Neural cell (in vitro differentiated cells): ENCODE data around the gene MYOG. TPM values are rescaled to one million over a fixed set of nuclear protein-coding genes. Genes with fewer than 3 reads are reported as not detected.

Experiments used
- H2AFZ ChIP-seq: fragments of 200-600, 300-800 bp; sonication (generic), shearing (Covaris generic); 2 replicates; pipeline ENCODE4 v1.6.0; 2014; ENCODE audit warnings: low read depth, mild to moderate bottlenecking, antibody characterized with exemption, low read length, moderate library complexity
- H3F3A ChIP-seq: fragments of 200-600 bp; shearing (Covaris generic); 2 replicates; pipeline ENCODE4 v1.6.1; 2016; ENCODE audit warnings: mild to moderate bottlenecking, moderate library complexity, mixed read lengths, antibody characterized with exemption, low read length; ENCODE audit not compliant: insufficient read depth, poor library complexity, severe bottlenecking
- H3K27ac ChIP-seq: fragments of 200-600, 300-800 bp; sonication (generic), shearing (Covaris generic); 2 replicates; pipeline ENCODE4 v1.5.1; 2014; ENCODE audit warnings: mild to moderate bottlenecking, low read length, moderate library complexity
- H3K27me3 ChIP-seq: fragments of 300-800, 200-600 bp; sonication (generic), shearing (Covaris generic); 2 replicates; pipeline ENCODE4 v1.6.0; 2014; ENCODE audit warnings: mild to moderate bottlenecking, low read depth, low read length, moderate library complexity; ENCODE audit not compliant: insufficient read depth
- H3K36me3 ChIP-seq: fragments of 300-800, 200-600 bp; sonication (generic), shearing (Covaris generic); 2 replicates; pipeline ENCODE4 v1.5.1; 2014; ENCODE audit warnings: mild to moderate bottlenecking, antibody characterized with exemption, low read length, moderate library complexity; ENCODE audit not compliant: insufficient read depth
- H3K4me2 ChIP-seq: fragments of 300-800, 200-600 bp; sonication (generic), shearing (Covaris generic); 2 replicates; pipeline ENCODE4 v1.6.0; 2014; ENCODE audit warnings: mild to moderate bottlenecking, low read length
- H3K4me3 ChIP-seq: fragments of 300-800, 200-600 bp; sonication (generic), shearing (Covaris generic); 2 replicates; pipeline ENCODE4 v1.5.1; 2014; ENCODE audit warnings: mild to moderate bottlenecking, low read length, moderate library complexity
- H3K79me2 ChIP-seq: fragments of 200-600 bp; shearing (Covaris generic); replicated peaks from 2 replicates; pipeline ENCODE4 v1.6.0; 2014; ENCODE audit warnings: mild to moderate bottlenecking, low read length, moderate library complexity; ENCODE audit not compliant: insufficient read depth
- H3K9ac ChIP-seq: fragments of 300-800, 200-600 bp; sonication (generic), shearing (Covaris generic); 2 replicates; pipeline ENCODE4 v1.6.1; 2016; ENCODE audit warnings: mild to moderate bottlenecking, low read length, mixed read lengths
- H3K9me2 ChIP-seq: fragments of 200-600 bp; shearing (Covaris generic); 2 replicates; pipeline ENCODE4 v1.6.1; 2016; ENCODE audit warnings: mild to moderate bottlenecking, low read length, mixed read lengths; ENCODE audit not compliant: insufficient read depth
- H3K9me3 ChIP-seq: fragments of 200-600, 300-800 bp; sonication (generic), shearing (Covaris generic); 2 replicates; pipeline ENCODE4 v1.6.1; 2016; ENCODE audit warnings: mild to moderate bottlenecking, mixed run types, low read length, moderate library complexity, mixed read lengths
- H4K20me1 ChIP-seq: fragments of 200-600 bp; shearing (Covaris generic); 2 replicates; pipeline ENCODE4 v1.6.1; 2016; ENCODE audit warnings: mild to moderate bottlenecking, mixed run types; ENCODE audit not compliant: insufficient read depth
- CTCF ChIP-seq: fragments of 450-650 bp; IDR thresholded peaks from 2 replicates; pipeline ENCODE4 v1.5.1; 2014; ENCODE audit warnings: antibody characterized with exemption, mild to moderate bottlenecking, moderate library complexity; ENCODE audit not compliant: poor library complexity, severe bottlenecking
- EP300 ChIP-seq: fragments of 450-650 bp; conservative IDR thresholded peaks from 2 replicates; pipeline ENCODE4 v1.6.1; 2014; ENCODE audit warnings: antibody characterized with exemption, mild to moderate bottlenecking, moderate library complexity; ENCODE audit not compliant: poor library complexity, severe bottlenecking
- EZH2 ChIP-seq: fragments of 200-600, 300-800 bp; shearing (Covaris generic), sonication (generic); IDR thresholded peaks from 2 replicates; pipeline ENCODE4 v1.6.1; 2014; ENCODE audit warnings: antibody characterized with exemption, low read length, borderline replicate concordance, mild to moderate bottlenecking; ENCODE audit not compliant: insufficient read depth, poor library complexity, severe bottlenecking
- MXI1 ChIP-seq: fragments of 450-650 bp; conservative IDR thresholded peaks from 2 replicates; pipeline ENCODE4 v1.6.1; 2014; ENCODE audit warnings: antibody characterized with exemption, mild to moderate bottlenecking; ENCODE audit not compliant: poor library complexity, severe bottlenecking
- POLR2AphosphoS5 ChIP-seq: IDR thresholded peaks from 2 replicates; pipeline ENCODE4 v1.6.1; 2012
- RAD21 ChIP-seq: fragments of 450-650 bp; conservative IDR thresholded peaks from 2 replicates; pipeline ENCODE4 v1.6.1; 2014; ENCODE audit warnings: antibody characterized with exemption, mild to moderate bottlenecking, moderate library complexity
- REST ChIP-seq: IDR thresholded peaks from 2 replicates; pipeline ENCODE4 v1.6.1; 2012; ENCODE audit warnings: borderline replicate concordance
- SMC3 ChIP-seq: fragments of 450-650 bp; conservative IDR thresholded peaks from 2 replicates; pipeline ENCODE4 v1.6.1; 2014; ENCODE audit warnings: antibody characterized with exemption, mild to moderate bottlenecking, moderate library complexity; ENCODE audit not compliant: poor library complexity
- TAF1 ChIP-seq: IDR thresholded peaks from 2 replicates; pipeline ENCODE4 v1.6.1; 2012; ENCODE audit warnings: low read depth
- polyA plus RNA-seq: library from polyadenylated mRNA; depleted of rRNA; stranded (reverse); fragments of >200 nt; gene quantifications from 2 replicates; pipeline ENCODE4 v1.2.3, GENCODE V29; 2014

Gene MYOG
- polyA plus RNA-seq, 1 donor from 2014 or later, result not detected

- Histone ChIP-seq H3K9ac (no peak overlapping the region), H3K9me3 (no peaks in the 10 kb centered on the region), H4K20me1 (no peaks in the 10 kb centered on the region), H3F3A (no peaks in the 10 kb centered on the region), H3K9me2 (no peaks in the 10 kb centered on the region), H2AFZ (no peak overlapping the region), H3K36me3 (no peaks in the 10 kb centered on the region), H3K27me3 (peaks cover 31% of the 10 kb centered on the region), H3K79me2 (no peaks in the 10 kb centered on the region), H3K27ac (no peak overlapping the region), H3K4me2 (no peak overlapping the region), H3K4me3 (no peak overlapping the region)
- TF ChIP-seq RAD21, result no peak
- TF ChIP-seq CTCF, result peak; percentile 39
Observed at GRCh38 chr1:203126151-203126865, 40.5 kb upstream of the MYOG start.

- no peaks in the 10 kb centered on the region for H4K20me1 ChIP-seq
- peaks cover 31% of the 10 kb centered on the region for H3K27me3 ChIP-seq
- H3K4me3 ChIP-seq, result no peak overlapping the region
- H3K79me2 ChIP-seq, result no peaks in the 10 kb centered on the region
- H3K9me3 ChIP-seq, result no peaks in the 10 kb centered on the region
- no peak overlapping the region for H3K27ac ChIP-seq
- H3K9ac ChIP-seq, result no peak overlapping the region
- H3K9me2 ChIP-seq, result no peaks in the 10 kb centered on the region
- H3K4me2 ChIP-seq, result no peak overlapping the region
- H3K36me3 ChIP-seq, result no peaks in the 10 kb centered on the region
- no peak overlapping the region for H2AFZ ChIP-seq
- TF ChIP-seq RAD21, result no peak
- TF ChIP-seq POLR2AphosphoS5, result no peak
- TF ChIP-seq MXI1, result no peak
- no peak for TF ChIP-seq TAF1
- no peak for TF ChIP-seq CTCF
- TF ChIP-seq EP300, result no peak
- no peak for TF ChIP-seq SMC3
- TF ChIP-seq REST, result no peak
- TF ChIP-seq EZH2, result no peak
- no peaks in the 10 kb centered on the region for H3F3A ChIP-seq
Observed at GRCh38 chr1:203124546-203125317, 38.9 kb upstream of the MYOG start.
